ENCODE results near the gene DBR1.
A peak's percentile ranks its signal among the peaks of the same experiment; 100 is the strongest.

The DBR1 gene

DNA sequence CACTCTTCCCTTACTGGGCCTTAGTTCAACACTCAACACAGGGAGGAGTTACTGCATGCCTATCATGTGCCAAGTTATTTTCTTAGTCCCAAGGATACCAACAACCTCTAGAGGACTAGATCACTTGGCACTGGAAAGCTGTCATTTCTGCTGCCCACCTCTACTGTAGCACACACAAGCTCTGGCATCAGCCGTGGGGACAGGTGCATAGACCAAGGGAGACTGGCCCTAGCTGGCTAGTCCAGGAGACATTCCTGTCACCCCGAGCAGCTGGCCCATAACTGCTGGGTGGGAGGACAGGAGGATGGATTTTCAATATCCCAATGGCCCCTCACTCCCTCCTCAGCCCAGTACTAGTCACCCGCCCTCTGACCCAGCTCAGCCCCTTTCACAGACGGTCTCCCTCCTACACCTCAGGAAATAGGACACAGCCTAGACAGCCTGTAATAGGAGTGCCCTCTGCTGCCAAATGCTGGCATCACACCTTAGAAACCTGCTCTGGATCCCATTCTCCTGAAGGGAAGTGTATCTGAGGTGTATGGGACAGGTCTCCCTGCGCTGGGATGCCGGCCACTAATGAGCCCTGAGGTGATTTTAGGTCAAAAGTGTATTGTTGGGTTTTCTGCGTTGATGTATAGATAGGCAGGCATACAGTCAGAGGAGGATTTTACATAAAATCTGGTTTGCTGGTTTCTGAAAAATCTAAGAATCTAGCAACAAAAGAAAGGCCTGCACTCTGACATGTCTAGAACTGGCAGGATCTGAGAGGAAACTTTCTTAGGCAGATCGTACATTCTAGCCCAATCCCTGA, 55.9 kb downstream of the DBR1 start:
- peak in 2 of 5 donors; percentile 14 to 19 for DNase-seq

DNA sequence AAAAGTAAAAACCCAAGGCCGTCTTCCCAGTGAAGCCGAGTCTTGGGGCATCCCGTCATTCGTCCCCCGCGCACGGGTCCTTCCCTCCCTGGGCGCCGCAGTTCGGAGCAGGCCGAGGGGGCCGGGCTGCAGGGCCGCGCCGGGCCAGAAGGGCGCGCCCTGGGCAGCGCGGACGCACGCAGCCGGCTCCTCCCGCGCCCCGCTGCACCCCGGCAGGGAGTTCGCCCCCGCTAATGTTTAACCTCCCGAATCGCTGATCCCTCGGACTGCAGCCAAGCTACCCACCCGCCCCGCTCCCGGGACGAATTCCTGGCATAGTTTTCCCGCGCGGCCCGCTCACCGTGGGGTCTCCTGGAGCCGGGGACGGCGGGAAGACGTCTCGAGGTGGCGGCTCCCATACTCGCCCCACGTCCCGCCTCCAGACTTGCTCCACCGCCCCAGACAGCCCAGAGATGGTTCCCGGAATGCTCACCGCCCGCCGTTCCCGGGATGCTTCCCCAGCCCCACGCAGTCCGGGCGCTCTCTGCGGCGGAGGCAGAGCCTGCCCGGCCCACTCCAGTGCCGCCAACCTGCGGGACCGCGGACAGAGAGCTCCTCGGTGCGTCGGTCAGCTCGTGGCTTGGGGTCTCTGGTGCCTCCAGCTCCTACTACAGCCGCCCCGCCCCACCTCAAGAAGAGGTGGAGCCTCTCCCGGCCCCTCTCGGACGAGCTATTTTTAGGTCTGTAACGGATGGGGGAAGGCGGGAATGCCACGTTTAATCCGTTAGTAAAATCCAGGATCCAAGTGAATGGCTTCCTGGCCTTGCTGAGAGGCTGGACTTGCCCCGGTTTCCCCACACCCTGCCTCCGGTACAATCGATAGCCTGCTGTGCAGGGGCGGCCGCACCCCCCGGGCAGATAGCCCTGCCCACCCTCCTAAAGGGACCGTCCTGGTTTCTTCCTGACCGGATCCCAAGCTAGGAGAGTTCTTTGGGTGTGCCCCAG, 59.4 kb downstream of the DBR1 start, which contains the start of gene DZIP1L:
TSS of gene DZIP1L (minus strand) at position 621 of the 984 bp plus-strand sequence. CDS start 11,637 bp downstream, outside the sequence.
- DNase-seq: peak in 1 of 5 donors; percentile 16

DNA sequence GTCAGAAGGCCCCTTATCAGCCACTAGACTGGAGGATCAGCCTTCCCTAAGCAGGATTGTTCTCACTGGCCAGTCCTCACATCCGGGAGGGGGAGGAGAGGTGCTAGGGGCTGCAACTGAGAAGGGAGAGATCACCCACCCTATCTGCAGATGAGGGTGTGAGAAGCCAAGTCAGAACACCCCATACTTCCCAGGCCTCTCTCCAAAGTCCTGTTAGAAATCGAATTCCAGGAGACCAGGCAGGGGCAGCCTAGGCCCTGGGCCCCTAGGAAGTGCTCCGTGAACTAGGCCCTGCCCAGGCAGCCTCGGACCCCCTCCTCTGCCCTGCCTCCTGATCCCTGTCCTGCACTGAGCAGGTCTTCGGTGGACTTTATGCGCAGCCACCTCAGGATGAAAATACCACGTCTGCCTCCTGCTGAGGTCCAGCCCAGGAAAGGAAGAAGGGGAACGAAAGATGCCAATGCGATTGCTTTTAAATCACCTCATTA, 60.2 kb downstream of the DBR1 start:
- DNase-seq: no peak

DNA sequence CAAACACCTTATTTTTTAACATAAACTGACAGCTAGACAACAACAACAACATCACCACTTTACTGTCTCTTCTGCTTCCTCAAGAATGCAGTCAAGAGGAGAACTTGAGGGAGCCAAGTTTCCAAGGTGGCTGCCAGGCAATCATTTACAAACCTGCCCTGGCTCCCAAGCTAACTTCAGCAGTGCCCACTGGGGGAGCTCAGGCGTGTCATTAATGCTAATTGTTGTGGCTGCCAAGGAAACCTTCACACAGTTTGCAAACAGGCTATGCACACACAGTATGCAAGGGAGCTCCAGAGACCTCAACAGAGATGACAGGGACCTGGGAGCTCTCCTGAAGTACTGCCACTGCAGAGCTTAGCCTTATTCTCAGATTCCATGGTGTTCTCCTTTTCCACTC, 61.4 kb downstream of the DBR1 start:
- no peak for DNase-seq

DNA sequence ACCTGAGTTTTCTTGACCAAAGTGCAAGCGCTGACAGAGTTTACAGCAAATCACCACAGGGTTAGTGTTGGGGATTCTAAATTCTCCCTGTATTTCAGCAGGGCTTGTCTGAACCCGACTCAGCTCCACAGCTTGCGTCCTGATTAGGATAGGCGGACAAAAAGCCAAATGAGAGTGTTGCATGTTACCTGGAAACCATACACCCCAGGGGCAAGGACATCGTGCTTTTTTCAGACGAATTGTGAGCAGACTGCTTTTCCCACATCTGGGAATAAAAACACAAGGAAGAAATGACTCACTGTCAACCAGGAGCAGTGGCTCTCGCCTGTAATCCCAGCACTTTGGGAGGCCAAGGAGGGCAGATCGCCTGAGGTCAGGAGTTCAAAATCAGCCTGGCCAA, 62.4 kb downstream of the DBR1 start:
- no peak for DNase-seq
